HepG2 (cell line): ENCODE results near the gene PKD2L1.

Experiments used
- ZSCAN22 ChIP-seq: sonication (generic); formaldehyde crosslinking; IDR thresholded peaks from 2 replicates; pipeline ENCODE4 v1.4.0; 2020; ENCODE audit warnings: mild to moderate bottlenecking, missing genetic modification reagents
- TF ChIP-seq, protein P1 (sequence below): sonication (generic); formaldehyde crosslinking; IDR thresholded peaks from 2 replicates; pipeline ENCODE4 v1.8.1; 2023; ENCODE audit warnings: missing genetic modification reagents, inconsistent platforms, borderline replicate concordance

DNA sequence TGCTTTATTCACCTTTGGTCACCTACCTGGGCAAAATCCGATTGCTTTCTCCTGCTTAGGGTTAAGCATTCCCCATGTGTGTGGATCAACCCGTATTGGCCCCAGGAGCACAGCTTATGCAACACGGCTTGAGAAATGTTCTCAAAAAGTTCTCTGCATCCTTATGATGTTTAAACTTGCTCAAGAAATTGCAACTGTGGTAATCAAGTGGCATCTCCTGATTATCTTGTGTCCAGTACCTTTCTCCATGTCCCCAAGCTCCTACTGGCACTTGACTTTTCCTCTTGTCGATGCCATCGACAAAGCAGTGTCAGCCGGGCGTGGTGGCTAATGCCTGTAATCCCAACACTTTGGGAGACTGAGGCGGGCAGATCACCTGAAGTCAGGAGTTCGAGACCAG lies 4.7 kb upstream of the PKD2L1 start:
- TF ChIP-seq ZSCAN22 (CRISPR knock-in tag) = no peak
- TF ChIP-seq, protein P1, sequence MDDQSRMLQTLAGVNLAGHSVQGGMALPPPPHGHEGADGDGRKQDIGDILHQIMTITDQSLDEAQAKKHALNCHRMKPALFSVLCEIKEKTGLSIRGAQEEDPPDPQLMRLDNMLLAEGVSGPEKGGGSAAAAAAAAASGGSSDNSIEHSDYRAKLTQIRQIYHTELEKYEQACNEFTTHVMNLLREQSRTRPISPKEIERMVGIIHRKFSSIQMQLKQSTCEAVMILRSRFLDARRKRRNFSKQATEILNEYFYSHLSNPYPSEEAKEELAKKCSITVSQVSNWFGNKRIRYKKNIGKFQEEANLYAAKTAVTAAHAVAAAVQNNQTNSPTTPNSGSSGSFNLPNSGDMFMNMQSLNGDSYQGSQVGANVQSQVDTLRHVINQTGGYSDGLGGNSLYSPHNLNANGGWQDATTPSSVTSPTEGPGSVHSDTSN (CRISPR knock-in tag) = no peak
